ENCODE results near the gene NAALADL2.

DNA sequence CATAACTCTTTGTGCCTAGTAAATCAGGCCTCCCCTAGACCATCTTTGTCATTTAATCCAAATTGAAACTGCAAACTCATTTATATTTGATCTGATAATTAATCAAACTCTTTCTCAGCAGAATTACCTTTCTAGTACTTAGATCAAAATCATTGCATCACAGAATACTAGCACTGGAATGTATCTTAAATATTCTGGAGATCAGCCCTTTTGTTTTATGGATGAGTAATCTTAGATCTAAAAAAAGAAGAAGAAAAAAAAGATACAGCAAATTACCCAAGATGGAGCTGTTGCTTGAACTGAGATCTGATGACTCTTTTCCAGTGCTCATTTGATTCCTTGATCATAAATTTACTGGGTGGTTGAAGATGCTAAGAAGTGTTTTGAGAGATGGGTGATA is 47.9 kb downstream of the NAALADL2 start:
- TF ChIP-seq, protein P1, sequence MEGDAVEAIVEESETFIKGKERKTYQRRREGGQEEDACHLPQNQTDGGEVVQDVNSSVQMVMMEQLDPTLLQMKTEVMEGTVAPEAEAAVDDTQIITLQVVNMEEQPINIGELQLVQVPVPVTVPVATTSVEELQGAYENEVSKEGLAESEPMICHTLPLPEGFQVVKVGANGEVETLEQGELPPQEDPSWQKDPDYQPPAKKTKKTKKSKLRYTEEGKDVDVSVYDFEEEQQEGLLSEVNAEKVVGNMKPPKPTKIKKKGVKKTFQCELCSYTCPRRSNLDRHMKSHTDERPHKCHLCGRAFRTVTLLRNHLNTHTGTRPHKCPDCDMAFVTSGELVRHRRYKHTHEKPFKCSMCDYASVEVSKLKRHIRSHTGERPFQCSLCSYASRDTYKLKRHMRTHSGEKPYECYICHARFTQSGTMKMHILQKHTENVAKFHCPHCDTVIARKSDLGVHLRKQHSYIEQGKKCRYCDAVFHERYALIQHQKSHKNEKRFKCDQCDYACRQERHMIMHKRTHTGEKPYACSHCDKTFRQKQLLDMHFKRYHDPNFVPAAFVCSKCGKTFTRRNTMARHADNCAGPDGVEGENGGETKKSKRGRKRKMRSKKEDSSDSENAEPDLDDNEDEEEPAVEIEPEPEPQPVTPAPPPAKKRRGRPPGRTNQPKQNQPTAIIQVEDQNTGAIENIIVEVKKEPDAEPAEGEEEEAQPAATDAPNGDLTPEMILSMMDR (IDR thresholded peaks at IDR 0.05) = no peak
- TF ChIP-seq POLR2A (IDR thresholded peaks at IDR 0.05) = no peak

Data from uterus (tissue), 2 donors.